Measurements from ENCODE around the gene CITED2. TPM values are rescaled to one million over a fixed set of nuclear protein-coding genes. Genes with fewer than 3 reads are reported as not detected.

Gene CITED2
- total RNA-seq, 1 experiment from 2014 or later: 46.1 TPM

DNA sequence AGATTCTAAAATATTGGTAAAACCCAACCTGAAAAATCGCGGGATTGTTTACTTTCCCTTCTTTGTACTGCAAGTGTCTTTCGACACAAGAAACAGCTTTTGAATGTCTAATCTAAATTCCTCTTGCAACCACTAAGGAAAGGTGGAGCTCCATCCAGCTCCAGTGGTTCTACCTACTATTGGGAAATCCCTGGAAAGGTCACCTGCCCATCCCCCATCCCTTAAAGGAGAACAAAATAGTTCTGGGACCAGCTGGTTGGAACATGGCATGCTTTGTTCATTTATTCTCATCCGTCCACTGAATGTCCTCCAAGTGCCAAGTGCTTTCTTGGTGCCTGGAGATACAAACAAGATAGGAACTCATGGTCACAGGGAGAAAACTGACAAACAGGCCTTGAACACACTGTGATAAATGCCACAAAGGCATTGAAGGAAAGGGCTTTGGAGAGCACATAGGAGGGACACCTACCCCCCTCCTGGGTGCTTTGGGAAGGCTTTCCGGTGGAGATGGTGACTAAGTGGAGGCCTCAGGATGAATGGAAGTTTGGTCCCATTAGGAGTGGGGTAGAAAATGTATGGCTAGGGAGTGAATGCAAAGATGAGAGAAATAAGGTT, 2.3 kb upstream of the CITED2 start:
- ATAC-seq: no peak
- TF ChIP-seq, protein P1, sequence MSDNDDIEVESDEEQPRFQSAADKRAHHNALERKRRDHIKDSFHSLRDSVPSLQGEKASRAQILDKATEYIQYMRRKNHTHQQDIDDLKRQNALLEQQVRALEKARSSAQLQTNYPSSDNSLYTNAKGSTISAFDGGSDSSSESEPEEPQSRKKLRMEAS (IDR thresholded peaks at IDR 0.05): peak; percentile 87
- TF ChIP-seq, protein P2, sequence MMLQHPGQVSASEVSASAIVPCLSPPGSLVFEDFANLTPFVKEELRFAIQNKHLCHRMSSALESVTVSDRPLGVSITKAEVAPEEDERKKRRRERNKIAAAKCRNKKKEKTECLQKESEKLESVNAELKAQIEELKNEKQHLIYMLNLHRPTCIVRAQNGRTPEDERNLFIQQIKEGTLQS (IDR thresholded peaks at IDR 0.05): no peak
- TF ChIP-seq POLR2A (IDR thresholded peaks at IDR 0.05; ENCODE audit: borderline replicate concordance, extremely low read depth, insufficient read depth, insufficient read length) (peak; percentile 49), EZH2phosphoT487 (IDR thresholded peaks at IDR 0.05; ENCODE audit: borderline replicate concordance) (no peak), EGR1 (IDR thresholded peaks at IDR 0.05; ENCODE audit: low read depth) (no peak), POLR2AphosphoS5 (IDR thresholded peaks at IDR 0.05; ENCODE audit: low read depth, low read length) (peak; percentile 35; the same call in 1 of the 2 replicates), SP1 (IDR thresholded peaks at IDR 0.05; ENCODE audit: low read depth) (peak; percentile 90), SRF (IDR thresholded peaks at IDR 0.05; ENCODE audit: low read depth) (no peak), YY1 (IDR thresholded peaks at IDR 0.05; ENCODE audit: extremely low read depth, insufficient replicate concordance, low read depth, low read length) (no peak), JUND (IDR thresholded peaks at IDR 0.05) (peak; percentile 35; the same call in 1 of the 2 replicates), EZH2 (IDR thresholded peaks at IDR 0.05) (no peak), CEBPB (IDR thresholded peaks at IDR 0.05; ENCODE audit: low read depth) (peak; percentile 99), FOSL1 (IDR thresholded peaks at IDR 0.05; ENCODE audit: low read depth) (no peak), RAD21 (IDR thresholded peaks at IDR 0.05; ENCODE audit: low read depth) (peak; percentile 39), CBX3 (IDR thresholded peaks at IDR 0.05; ENCODE audit: low read depth) (peak; percentile 56; the same call in 1 of the 2 replicates)
- TF ChIP-seq, protein P3, sequence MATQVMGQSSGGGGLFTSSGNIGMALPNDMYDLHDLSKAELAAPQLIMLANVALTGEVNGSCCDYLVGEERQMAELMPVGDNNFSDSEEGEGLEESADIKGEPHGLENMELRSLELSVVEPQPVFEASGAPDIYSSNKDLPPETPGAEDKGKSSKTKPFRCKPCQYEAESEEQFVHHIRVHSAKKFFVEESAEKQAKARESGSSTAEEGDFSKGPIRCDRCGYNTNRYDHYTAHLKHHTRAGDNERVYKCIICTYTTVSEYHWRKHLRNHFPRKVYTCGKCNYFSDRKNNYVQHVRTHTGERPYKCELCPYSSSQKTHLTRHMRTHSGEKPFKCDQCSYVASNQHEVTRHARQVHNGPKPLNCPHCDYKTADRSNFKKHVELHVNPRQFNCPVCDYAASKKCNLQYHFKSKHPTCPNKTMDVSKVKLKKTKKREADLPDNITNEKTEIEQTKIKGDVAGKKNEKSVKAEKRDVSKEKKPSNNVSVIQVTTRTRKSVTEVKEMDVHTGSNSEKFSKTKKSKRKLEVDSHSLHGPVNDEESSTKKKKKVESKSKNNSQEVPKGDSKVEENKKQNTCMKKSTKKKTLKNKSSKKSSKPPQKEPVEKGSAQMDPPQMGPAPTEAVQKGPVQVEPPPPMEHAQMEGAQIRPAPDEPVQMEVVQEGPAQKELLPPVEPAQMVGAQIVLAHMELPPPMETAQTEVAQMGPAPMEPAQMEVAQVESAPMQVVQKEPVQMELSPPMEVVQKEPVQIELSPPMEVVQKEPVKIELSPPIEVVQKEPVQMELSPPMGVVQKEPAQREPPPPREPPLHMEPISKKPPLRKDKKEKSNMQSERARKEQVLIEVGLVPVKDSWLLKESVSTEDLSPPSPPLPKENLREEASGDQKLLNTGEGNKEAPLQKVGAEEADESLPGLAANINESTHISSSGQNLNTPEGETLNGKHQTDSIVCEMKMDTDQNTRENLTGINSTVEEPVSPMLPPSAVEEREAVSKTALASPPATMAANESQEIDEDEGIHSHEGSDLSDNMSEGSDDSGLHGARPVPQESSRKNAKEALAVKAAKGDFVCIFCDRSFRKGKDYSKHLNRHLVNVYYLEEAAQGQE (IDR thresholded peaks at IDR 0.05; ENCODE audit: low read depth): no peak
- TF ChIP-seq, protein P4, sequence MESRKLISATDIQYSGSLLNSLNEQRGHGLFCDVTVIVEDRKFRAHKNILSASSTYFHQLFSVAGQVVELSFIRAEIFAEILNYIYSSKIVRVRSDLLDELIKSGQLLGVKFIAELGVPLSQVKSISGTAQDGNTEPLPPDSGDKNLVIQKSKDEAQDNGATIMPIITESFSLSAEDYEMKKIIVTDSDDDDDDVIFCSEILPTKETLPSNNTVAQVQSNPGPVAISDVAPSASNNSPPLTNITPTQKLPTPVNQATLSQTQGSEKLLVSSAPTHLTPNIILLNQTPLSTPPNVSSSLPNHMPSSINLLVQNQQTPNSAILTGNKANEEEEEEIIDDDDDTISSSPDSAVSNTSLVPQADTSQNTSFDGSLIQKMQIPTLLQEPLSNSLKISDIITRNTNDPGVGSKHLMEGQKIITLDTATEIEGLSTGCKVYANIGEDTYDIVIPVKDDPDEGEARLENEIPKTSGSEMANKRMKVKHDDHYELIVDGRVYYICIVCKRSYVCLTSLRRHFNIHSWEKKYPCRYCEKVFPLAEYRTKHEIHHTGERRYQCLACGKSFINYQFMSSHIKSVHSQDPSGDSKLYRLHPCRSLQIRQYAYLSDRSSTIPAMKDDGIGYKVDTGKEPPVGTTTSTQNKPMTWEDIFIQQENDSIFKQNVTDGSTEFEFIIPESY (IDR thresholded peaks at IDR 0.05; ENCODE audit: extremely low read depth, insufficient replicate concordance, low read length): no peak
- TF ChIP-seq, protein P5, sequence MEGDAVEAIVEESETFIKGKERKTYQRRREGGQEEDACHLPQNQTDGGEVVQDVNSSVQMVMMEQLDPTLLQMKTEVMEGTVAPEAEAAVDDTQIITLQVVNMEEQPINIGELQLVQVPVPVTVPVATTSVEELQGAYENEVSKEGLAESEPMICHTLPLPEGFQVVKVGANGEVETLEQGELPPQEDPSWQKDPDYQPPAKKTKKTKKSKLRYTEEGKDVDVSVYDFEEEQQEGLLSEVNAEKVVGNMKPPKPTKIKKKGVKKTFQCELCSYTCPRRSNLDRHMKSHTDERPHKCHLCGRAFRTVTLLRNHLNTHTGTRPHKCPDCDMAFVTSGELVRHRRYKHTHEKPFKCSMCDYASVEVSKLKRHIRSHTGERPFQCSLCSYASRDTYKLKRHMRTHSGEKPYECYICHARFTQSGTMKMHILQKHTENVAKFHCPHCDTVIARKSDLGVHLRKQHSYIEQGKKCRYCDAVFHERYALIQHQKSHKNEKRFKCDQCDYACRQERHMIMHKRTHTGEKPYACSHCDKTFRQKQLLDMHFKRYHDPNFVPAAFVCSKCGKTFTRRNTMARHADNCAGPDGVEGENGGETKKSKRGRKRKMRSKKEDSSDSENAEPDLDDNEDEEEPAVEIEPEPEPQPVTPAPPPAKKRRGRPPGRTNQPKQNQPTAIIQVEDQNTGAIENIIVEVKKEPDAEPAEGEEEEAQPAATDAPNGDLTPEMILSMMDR (IDR thresholded peaks at IDR 0.05 in 2 of 3, conservative IDR thresholded peaks at IDR 0.05 in 1 of 3; ENCODE audit: borderline replicate concordance in 1 of 3, insufficient read depth in 1 of 3, low read depth in 2 of 3, low read length in 2 of 3): 0 out of 6 replicates have a peak, but pooled peaks of 1 of the 3 experiments have one; percentile 8
- POLR2A ChIA-PET: no interaction called here
- peaks cover 25% of the 10 kb centered on the region for H3K79me2 ChIP-seq (ENCODE audit: insufficient read depth, low read length)
- H3K27ac ChIP-seq (ENCODE audit: low read depth, low read length): peak overlapping the region; percentile 88
- RAD21 ChIA-PET (ENCODE audit: low non-redundant PET in 1 of 2, low total read pairs in 2 of 2, uncharacterized antibody in 2 of 2, unreplicated experiment in 2 of 2): no interaction called here
- BruUV-seq (replicated peaks): no TSS peak
- peak overlapping the region; percentile 92 for H3K9ac ChIP-seq (ENCODE audit: low read length)
- DNase-seq (ENCODE audit: low read depth, low spot score): no peak
- CTCF ChIA-PET: interaction anchor here (0.6 to 0.7 kb wide), 2 partner anchors 500 to 1065 kb away, joined by 3 read pairs; no protein-coding TSS in a partner anchor
- peak overlapping the region; percentile 92 for H3K4me2 ChIP-seq (ENCODE audit: low read length)
- intact Hi-C loops (cut with micrococcal nuclease): loop anchor here (2.0 to 10.0 kb wide), 8 partner anchors 136 to 728 kb away; no protein-coding TSS in a partner anchor
- peaks cover 7 to 8% of the 10 kb centered on the region in 2 experiments; a peak in 1 of 4 replicates for H3K36me3 ChIP-seq (ENCODE audit: control insufficient read depth in 1 of 2, insufficient read depth in 2 of 2, low read length in 2 of 2)
- H2AFZ ChIP-seq (ENCODE audit: low read depth, low read length, poor library complexity, severe bottlenecking): peak overlapping the region; percentile 97
- no peaks in the 10 kb centered on the region for H3K9me2 ChIP-seq (ENCODE audit: insufficient read depth)
- H3K27me3 ChIP-seq (ENCODE audit: insufficient read depth, low read length): no peaks in the 10 kb centered on the region
- peak overlapping the region; percentile 94 to 96 for H3K4me3 ChIP-seq (replicated peaks in 1 of 2; ENCODE audit: low read depth in 1 of 2, low read length in 2 of 2)
- H3K4me1 ChIP-seq (ENCODE audit: control insufficient read depth in 1 of 2, insufficient read depth in 2 of 2, low read length in 2 of 2): peaks cover 24 to 61% of the 10 kb centered on the region in 2 experiments
- no peaks in the 10 kb centered on the region for H3K9me3 ChIP-seq (ENCODE audit: control insufficient read depth in 1 of 2, insufficient read depth in 1 of 2, low read depth in 1 of 2, low read length in 2 of 2)
- no peaks in the 10 kb centered on the region for H4K20me1 ChIP-seq (ENCODE audit: insufficient read depth)

All from HCT116 (cell line).